A673 (cell line): ENCODE measurements around the gene LYPD4. TPM values are rescaled to one million over a fixed set of nuclear protein-coding genes. Genes with fewer than 3 reads are reported as not detected.

Source experiments
- BruUV-seq: library from RNA; stranded (reverse); fragments of 400-500 nt; replicated peaks from 2 replicates; lab custom pipeline; 2021; lab: Mats Ljungman, UMichigan
- CTCF ChIA-PET: fragments of 300-600 bp; sonication (Branson Sonifier 250); formaldehyde crosslinking; loops from one replicate; lab custom pipeline; 2022; ENCODE audit warnings: antibody characterized with exemption; lab: Charles Lee
- POLR2A ChIA-PET: fragments of 300-600 bp; sonication (Branson Sonifier 250); formaldehyde crosslinking; loops from one replicate; lab custom pipeline; 2022; ENCODE audit warnings: antibody characterized with exemption; ENCODE audit not compliant: low non-redundant PET; lab: Charles Lee
- DNase-seq: peaks from one replicate; pipeline ENCODE4 v3.0.0-alpha.2; 2015; ENCODE audit warnings: low spot score
- H3K27ac ChIP-seq: fragments of 200-600 bp; sonication (generic); 2 replicates; pipeline ENCODE4 v1.5.1; 2016; ENCODE audit warnings: mixed run types, low read depth, mild to moderate bottlenecking, mixed read lengths, antibody characterized with exemption, low read length; ENCODE audit not compliant: poor library complexity, severe bottlenecking
- H3K27me3 ChIP-seq: fragments of 200-600 bp; sonication (generic); replicated peaks from 2 replicates; pipeline ENCODE4 v1.6.1; 2017; ENCODE audit warnings: mixed run types, low read depth, mild to moderate bottlenecking, mixed read lengths, antibody characterized with exemption, low read length; ENCODE audit not compliant: insufficient read depth, poor library complexity
- H3K36me3 ChIP-seq: fragments of 200-600 bp; sonication (generic); 2 replicates; pipeline ENCODE4 v1.6.1; 2016; ENCODE audit warnings: mixed run types, mild to moderate bottlenecking, mixed read lengths, antibody characterized with exemption, low read length; ENCODE audit not compliant: insufficient read depth, poor library complexity, severe bottlenecking
- H3K4me1 ChIP-seq: fragments of 200-600 bp; sonication (generic); 2 replicates; pipeline ENCODE4 v1.6.1; 2017; ENCODE audit warnings: mixed run types, mild to moderate bottlenecking, mixed read lengths, antibody characterized with exemption, low read length; ENCODE audit not compliant: insufficient read depth, poor library complexity, severe bottlenecking
- H3K4me3 ChIP-seq: fragments of 200-600 bp; sonication (generic); 2 replicates; pipeline ENCODE4 v1.5.1; 2016; ENCODE audit warnings: low read depth, mixed run types, mild to moderate bottlenecking, mixed read lengths, low read length; ENCODE audit not compliant: poor library complexity, severe bottlenecking
- H3K9me3 ChIP-seq: fragments of 200-600 bp; sonication (generic); 2 replicates; pipeline ENCODE4 v1.6.1; 2016; ENCODE audit warnings: mixed run types, low read depth, mild to moderate bottlenecking, mixed read lengths, antibody characterized with exemption, low read length; ENCODE audit not compliant: poor library complexity, severe bottlenecking
- CTCF ChIP-seq: fragments of 300-800, 200-600 bp; sonication (generic); conservative IDR thresholded peaks from 2 replicates; pipeline ENCODE4 v1.5.1; 2017; ENCODE audit warnings: low read depth, mild to moderate bottlenecking, antibody characterized with exemption, low read length, moderate library complexity, mixed read lengths
- EZH2 ChIP-seq: fragments of 200-600 bp; sonication (generic); IDR thresholded peaks from 2 replicates; pipeline ENCODE4 v1.6.1; 2017; ENCODE audit warnings: borderline replicate concordance, low read depth, mild to moderate bottlenecking, mixed read lengths, antibody characterized with exemption, low read length; ENCODE audit not compliant: poor library complexity, severe bottlenecking
- intact Hi-C: fragments of 100-400 bp; cut with micrococcal nuclease; formaldehyde crosslinking; loops from one replicate; pipeline ENCODE4 v1.10.0; 2022; ENCODE audit not compliant: unreplicated experiment
- total RNA-seq: library from RNA; stranded (reverse); gene quantifications from 2 replicates; pipeline ENCODE4 v1.2.3, GENCODE V29; 2021

The LYPD4 gene
- total RNA-seq, 1 experiment from 2014 or later: not detected

- CTCF ChIA-PET: no interaction called here
- Histone ChIP-seq H3K36me3 (peaks cover 94% of the 10 kb centered on the region), H3K9me3 (no peaks in the 10 kb centered on the region), H3K4me1 (peaks cover 33% of the 10 kb centered on the region), H3K4me3 (no peak overlapping the region), H3K27me3 (no peaks in the 10 kb centered on the region), H3K27ac (peak overlapping the region; percentile 70)
- no peak for DNase-seq
- POLR2A ChIA-PET: no interaction called here
- intact Hi-C loops: no loop called here
- BruUV-seq: no TSS peak
- TF ChIP-seq EZH2 (no peak), CTCF (no peak)
Observed at GRCh38 chr19:41868120-41868988, 23.9 kb upstream of the LYPD4 start.

DNA sequence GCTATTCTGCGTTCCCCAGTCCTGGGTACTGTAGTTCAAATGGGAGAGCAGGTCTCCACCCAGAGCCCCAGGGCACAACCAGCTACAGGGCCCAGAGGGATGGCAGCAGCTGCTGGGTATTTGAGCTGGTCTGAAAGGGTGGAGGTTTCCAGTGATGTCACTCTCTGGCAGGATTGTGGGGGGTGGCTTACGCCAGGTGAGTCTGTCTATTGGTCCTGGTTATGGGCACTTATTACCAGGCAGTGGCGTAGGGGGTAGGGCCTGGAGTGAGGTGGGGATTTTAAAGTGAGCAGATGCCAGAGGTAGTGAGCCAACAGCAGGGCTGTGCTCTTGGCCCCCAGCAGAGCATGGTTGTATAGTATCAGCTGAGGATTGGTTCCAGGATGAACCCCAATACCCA is 21.8 kb upstream of the LYPD4 start:
- no TSS peak for BruUV-seq
- Histone ChIP-seq H3K36me3 (peaks cover 98% of the 10 kb centered on the region), H3K27me3 (no peaks in the 10 kb centered on the region), H3K9me3 (no peaks in the 10 kb centered on the region), H3K4me3 (no peak overlapping the region), H3K4me1 (peaks cover 53% of the 10 kb centered on the region), H3K27ac (peak overlapping the region; percentile 13)
- intact Hi-C loops: no loop called here
- POLR2A ChIA-PET: no interaction called here
- TF ChIP-seq CTCF (no peak), EZH2 (no peak)
- DNase-seq: no peak
- CTCF ChIA-PET: no interaction called here

- BruUV-seq: no TSS peak
- Histone ChIP-seq H3K27ac (peak overlapping the region; percentile 97), H3K36me3 (peaks cover 86% of the 10 kb centered on the region), H3K9me3 (no peaks in the 10 kb centered on the region), H3K27me3 (no peaks in the 10 kb centered on the region), H3K4me1 (peaks cover 57% of the 10 kb centered on the region), H3K4me3 (peak overlapping the region; percentile 12)
- DNase-seq: no peak
- intact Hi-C loops: no loop called here
- ChIA-PET POLR2A (no interaction called here), CTCF (interaction anchor here (0.5 kb wide), 1 partner anchor 1211 kb away, joined by 3 read pairs; no protein-coding TSS in a partner anchor)
- no peak for TF ChIP-seq CTCF
- TF ChIP-seq EZH2: no peak
Observed at GRCh38 chr19:41864374-41864773, 19.9 kb upstream of the LYPD4 start.
